EL (cell line): ENCODE results near the gene CFAP53.
"Not testable (repeated sequence)": the region's sequence is repeated elsewhere in the genome, so short reads cannot be mapped to it uniquely, and the experiment has no call there.

Experiments used
- DNase-seq: peaks from one replicate; pipeline ENCODE4 v3.0.0-alpha.2; 2016

Gene CFAP53, protein sequence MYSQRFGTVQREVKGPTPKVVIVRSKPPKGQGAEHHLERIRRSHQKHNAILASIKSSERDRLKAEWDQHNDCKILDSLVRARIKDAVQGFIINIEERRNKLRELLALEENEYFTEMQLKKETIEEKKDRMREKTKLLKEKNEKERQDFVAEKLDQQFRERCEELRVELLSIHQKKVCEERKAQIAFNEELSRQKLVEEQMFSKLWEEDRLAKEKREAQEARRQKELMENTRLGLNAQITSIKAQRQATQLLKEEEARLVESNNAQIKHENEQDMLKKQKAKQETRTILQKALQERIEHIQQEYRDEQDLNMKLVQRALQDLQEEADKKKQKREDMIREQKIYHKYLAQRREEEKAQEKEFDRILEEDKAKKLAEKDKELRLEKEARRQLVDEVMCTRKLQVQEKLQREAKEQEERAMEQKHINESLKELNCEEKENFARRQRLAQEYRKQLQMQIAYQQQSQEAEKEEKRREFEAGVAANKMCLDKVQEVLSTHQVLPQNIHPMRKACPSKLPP

GRCh38 chr18:50266248-50266704 is at the start of gene CFAP53:
Gene CFAP53, minus strand, starts transcription at chr18:50266495. Its CDS starts 91 bp downstream, at chr18:50266404.
- DNase-seq = peak; percentile 87

DNA sequence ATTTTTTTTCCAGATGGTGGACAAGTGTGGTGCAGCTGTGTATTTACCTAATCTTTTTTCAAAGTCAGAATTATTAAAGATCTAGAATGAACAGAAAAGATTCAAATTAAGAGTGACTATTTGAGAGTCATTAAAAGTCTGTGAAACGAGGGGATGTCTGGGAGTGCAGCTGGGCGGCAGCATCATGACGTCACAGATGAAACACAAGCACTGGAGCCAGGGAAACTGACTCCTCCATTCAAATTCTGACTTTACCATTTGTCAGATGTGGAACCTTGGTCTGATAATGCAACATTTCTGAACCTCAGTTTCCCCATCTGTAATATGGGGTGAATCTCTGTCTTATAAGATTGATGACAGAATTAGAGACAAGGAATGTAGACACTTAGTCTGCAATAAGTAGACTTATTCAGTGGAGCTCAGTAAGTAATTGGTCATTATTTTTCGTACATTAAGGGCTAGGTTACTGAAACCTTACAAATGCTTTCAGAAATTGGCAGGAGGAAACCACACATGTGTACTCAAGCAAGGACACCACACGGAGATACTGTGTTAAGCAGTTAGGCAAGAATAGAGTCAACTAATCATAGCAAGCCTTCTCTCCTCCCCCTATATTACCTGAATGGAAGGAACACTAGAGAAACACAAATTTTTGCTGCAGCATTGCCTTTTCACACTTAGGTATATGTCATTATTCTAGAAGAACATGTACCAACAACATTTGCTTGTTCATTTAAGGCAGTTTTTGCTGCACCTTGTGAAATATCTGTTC is 49.0 kb upstream of the CFAP53 start:
- no peak for DNase-seq

DNA sequence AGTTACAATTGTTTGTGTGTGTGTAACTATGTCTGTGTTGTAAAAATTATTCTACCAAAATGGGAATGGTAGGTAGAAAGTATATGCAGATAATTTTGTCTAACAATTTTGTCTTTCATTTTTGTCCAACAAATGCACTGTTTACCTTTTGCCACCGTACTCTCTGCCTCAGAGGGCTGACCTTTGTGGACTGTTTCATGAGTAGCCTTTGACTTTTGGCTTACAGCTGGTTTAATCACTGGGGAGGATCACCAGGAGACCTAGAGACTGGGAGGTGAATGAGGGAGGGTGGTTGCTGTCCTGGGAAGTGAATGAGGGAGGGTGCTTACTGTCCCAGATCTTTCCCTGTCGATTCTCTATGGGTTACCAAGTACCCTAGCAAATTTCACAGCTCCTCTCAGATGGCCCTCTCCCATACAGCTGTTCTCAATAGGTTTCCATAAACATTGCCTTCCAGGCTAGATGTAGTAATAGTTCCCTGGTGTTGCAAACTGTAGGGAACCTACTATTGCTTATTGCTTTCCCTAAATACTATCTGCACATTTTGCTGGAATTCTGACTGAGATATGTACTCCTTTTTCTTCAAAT is 47.7 kb upstream of the CFAP53 start:
- DNase-seq = no peak

DNA sequence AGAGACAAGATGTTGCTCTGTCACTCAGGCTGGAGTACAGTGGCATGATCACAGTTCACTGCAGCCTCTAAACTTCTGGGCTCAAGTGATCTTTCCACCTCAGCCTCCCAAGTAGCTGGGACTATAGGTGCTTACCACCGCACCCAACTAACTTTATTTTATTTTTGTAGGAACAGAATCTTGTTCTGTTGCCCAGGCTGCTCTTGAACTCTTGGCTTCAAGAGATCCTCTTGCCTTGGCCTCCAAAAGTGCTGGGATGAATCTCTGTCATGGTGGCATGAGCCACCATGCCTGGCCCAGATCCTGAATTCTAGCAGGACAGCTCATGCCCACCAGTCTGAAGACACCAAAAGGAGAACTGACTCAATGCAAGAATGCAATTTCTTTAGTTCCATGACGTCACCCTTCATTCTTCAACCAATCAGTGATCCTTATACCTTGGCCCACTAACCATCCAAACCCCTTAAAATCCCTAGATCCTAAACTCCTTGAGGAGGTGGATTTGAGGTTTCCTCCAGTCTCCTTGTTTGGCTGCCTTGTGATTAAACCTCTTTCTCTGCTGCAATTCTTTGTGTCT is 46.8 kb upstream of the CFAP53 start:
- DNase-seq = no peak

DNA sequence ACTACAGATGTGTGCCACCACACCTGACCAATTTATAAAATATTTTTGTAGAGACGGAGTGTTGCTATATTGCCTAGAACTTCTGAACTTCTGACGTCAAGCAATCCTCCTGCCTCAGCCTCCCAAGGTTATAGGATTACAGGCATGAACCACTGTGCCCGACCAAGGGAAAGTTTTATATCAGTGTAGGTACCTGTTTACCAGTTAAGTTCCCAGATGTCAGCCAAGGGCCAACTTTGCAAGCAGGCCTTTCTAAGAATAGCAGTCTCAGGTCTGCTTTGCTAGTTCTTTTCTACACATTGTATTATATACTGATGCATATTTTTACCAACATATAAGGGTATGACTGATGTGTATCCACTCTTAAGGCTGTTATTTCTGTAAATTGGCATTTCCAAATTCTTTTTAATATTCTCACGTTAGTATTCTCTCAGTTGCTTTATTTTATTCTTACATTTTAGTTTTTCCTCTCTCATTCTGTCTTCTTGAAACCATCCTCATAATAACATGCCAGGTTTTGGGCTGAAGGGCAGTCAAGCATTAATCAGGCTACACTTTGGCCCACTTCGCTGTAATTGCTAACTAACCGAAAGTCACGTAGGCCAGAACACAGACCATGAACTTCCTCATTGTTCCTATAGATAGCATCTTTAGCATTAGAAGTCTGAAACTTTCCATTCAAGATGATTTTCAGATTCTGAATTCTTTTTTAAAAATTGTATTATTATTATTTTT is 46.2 kb upstream of the CFAP53 start:
- no peak for DNase-seq

DNA sequence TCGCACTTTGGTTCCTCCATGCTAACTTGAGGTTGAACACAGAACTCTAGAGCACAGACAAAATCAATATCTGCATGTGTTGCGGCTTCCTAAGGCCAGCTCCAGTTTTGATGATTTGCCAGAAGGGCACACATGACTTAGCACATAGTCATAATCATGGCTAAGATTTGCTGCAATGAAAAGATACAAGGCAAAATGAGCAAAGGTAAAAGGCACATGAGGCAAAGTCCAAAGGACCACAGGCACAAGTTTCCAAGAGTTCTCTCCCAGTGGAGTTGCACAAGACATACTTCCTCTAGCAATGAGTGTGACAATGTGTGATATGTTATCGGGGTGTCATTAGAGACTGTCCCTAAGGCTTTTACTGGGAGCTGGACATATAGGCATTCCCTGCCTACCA is 45.4 kb upstream of the CFAP53 start:
- no peak for DNase-seq

DNA sequence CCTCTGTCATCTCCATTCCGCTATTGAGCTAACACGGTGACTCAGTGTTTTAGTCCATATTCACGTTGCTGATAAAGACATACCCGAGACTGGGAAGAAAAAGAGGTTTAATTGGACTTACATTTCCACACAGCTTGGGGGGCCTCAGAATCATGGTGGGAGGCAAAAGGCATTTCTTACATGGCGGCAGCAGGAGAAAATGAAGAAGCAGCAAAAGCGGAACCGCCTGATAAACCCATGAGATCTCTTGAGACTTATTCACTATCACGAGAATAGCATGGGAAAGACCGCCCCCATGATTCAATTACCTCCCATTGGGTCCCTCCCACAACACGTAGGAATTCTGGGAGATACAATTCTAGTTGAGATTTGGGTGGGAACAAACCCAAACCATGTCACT is 43.8 kb upstream of the CFAP53 start:
- no peak for DNase-seq

GRCh38 chr18:50308851-50309250 is 42.6 kb upstream of the CFAP53 start:
- peak; percentile 9 for DNase-seq

GRCh38 chr18:50307738-50308470 is 41.6 kb upstream of the CFAP53 start:
- peak; percentile 90 for DNase-seq

- DNase-seq = no peak
These were observed 41.1 kb upstream of the CFAP53 start for GRCh38 chr18:50307400-50307737.

DNA sequence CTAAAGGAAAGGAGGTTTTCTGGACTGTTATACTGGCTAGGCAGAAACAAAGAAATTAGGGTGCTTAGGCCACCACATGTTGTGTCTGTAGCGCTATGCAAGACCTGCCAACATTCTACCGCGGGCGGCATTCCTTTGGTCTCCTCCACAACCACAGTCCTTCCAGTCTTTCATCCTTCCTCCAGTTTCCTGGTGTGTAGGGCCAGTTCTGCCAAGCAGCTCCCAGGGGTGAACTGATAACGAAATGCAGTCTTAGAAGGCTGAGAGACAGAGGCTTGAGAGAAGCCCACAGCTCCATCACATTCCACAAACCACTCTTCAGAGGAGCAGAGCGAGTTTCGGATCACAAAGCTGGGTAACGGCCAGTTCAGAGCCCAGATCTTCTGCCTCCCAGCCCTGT is 40.6 kb upstream of the CFAP53 start:
- peak; percentile 24 for DNase-seq

DNA sequence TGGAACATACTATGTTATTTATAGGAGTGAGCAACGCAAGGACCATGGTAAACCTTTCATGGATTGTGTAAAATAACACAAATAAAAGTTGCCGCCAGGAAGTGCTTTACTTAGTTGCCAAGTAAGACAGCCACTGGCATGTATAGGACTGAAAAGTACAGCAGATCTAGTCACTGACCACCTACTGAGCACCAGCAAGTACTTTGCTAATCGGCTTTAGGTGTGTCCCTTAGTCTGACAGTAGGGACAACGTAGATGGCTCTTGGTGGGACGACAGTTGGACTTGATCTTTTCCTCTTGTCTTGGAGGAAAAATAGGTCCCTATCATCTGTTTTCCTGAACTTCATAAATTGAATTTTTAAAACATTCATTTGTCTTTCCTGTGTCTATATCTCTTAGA is 34.8 kb upstream of the CFAP53 start:
- DNase-seq = no peak

- DNase-seq = no peak
These were observed 33.5 kb upstream of the CFAP53 start for GRCh38 chr18:50299626-50300388.

GRCh38 chr18:50298443-50299284 is 32.4 kb upstream of the CFAP53 start:
- no peak for DNase-seq

DNA sequence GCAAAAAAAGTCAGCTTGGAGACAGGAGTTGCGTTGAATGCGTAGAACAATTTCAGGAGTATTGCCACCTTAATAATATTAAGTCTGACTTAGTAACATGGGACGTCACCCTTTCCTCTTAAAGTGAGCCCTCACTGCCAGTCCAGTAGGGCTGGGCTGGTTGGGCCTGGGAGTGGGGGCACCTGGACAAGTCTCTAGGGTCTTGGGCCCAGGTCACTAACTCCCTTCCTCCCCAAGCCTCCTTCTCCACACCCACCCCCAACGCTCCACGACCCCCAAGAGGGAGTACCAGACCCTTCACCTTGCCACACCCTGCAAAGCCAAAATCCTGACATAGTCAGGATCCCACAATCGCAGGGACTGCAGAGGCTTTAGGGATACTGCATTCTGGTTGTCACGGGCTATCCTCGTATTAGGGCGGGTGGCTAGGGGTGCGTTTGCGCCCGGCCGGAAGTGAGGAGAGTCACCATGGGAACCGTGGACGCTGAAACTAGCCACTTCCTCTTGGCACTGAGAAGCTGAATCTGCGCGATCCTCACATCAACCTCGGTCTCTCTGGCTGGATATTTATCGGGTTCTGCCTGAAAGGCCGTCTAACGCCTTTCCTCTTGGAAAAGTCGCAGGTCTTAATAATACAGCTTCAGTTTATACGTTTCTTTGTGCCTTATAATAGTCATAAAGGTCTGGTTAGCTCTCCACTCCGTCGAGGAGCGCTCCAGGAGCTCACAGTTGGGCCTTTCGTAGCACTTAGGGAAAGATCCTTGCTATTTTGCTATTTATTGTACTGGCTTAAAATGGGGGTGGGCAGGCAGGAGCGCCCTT is 31.5 kb upstream of the CFAP53 start:
- DNase-seq = peak; percentile 79

- no peak for DNase-seq
These were observed 26.7 kb upstream of the CFAP53 start for GRCh38 chr18:50293039-50293438.

DNA sequence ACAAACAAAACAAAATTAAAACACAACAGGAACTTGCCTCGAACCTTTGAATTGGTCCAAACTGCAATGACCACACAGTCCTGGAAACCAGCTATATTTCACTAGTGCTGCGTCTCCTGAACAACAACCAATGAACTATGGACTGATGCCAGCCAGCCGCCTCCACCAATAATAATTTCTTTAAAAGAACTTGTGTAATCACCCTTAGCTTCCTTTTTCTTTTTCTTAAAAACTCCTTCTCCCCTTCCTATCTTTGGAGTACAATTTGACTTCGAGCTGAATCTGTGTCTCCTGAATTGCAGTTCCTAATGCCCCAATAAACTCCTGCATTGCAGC is 22.8 kb upstream of the CFAP53 start:
- no peak for DNase-seq

- DNase-seq = not testable (repeated sequence)
These were observed 22.2 kb upstream of the CFAP53 start for GRCh38 chr18:50288348-50289107.
